ENCODE measurements around the gene RPH3AL. TPM values are rescaled to one million over a fixed set of nuclear protein-coding genes. Genes with fewer than 3 reads are reported as not detected.
"Not testable (repeated sequence)": the region's sequence is repeated elsewhere in the genome, so short reads cannot be mapped to it uniquely, and the experiment has no call there.

The RPH3AL gene
- total RNA-seq, 1 experiment from 2014 or later, result 26.0 TPM

DNA sequence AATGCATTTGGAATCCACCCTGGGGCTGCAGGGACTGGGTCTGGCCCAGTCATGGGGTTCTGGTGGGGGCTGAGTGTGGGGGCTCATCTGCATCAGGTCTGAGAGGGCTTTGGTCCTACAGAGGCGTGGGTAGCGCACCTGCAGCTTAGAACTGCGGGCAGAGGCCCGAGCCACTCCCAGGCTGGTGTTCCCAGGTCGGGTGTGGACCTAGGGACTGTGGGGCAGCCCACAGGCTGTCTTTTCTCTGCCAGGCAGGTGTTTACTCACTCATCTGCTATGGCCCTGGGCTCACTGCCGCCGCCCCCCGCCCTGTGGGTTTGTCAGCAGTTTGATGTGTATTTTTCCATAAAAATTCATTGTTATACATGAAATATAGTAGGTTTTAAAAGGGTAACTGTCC lies 144.2 kb downstream of the RPH3AL start:
- Histone ChIP-seq H3K9me2 (ENCODE audit: insufficient read depth) (no peaks in the 10 kb centered on the region), H2AFZ (no peak overlapping the region), H3K36me3 (ENCODE audit: low read depth) (no peaks in the 10 kb centered on the region), H4K20me1 (ENCODE audit: insufficient read depth) (no peaks in the 10 kb centered on the region), H3K4me2 (no peak overlapping the region), H3K4me1 (replicated peaks; ENCODE audit: insufficient read depth) (no peaks in the 10 kb centered on the region), H3K4me3 (no peak overlapping the region), H3K9me3 (ENCODE audit: insufficient read depth, low read depth) (no peaks in the 10 kb centered on the region), H3K27ac (no peak overlapping the region), H3K79me2 (ENCODE audit: low read depth) (no peaks in the 10 kb centered on the region), H3K27me3 (ENCODE audit: insufficient read depth, low read depth) (peaks cover 21% of the 10 kb centered on the region), H3F3A (ENCODE audit: insufficient read depth, low read depth) (no peaks in the 10 kb centered on the region)
- ChIA-PET POLR2A (ENCODE audit: unreplicated experiment) (no interaction called here), CTCF (no interaction called here)
- BruUV-seq (replicated peaks), result no TSS peak
- no peak for DNase-seq
- TF ChIP-seq, protein P1, sequence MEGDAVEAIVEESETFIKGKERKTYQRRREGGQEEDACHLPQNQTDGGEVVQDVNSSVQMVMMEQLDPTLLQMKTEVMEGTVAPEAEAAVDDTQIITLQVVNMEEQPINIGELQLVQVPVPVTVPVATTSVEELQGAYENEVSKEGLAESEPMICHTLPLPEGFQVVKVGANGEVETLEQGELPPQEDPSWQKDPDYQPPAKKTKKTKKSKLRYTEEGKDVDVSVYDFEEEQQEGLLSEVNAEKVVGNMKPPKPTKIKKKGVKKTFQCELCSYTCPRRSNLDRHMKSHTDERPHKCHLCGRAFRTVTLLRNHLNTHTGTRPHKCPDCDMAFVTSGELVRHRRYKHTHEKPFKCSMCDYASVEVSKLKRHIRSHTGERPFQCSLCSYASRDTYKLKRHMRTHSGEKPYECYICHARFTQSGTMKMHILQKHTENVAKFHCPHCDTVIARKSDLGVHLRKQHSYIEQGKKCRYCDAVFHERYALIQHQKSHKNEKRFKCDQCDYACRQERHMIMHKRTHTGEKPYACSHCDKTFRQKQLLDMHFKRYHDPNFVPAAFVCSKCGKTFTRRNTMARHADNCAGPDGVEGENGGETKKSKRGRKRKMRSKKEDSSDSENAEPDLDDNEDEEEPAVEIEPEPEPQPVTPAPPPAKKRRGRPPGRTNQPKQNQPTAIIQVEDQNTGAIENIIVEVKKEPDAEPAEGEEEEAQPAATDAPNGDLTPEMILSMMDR (conservative IDR thresholded peaks at IDR 0.05), result no peak
- no peak for TF ChIP-seq EZH2 (IDR thresholded peaks at IDR 0.05; ENCODE audit: low read depth)
- intact Hi-C loops (cut with micrococcal nuclease; ENCODE audit: unreplicated experiment), result no loop called here

DNA sequence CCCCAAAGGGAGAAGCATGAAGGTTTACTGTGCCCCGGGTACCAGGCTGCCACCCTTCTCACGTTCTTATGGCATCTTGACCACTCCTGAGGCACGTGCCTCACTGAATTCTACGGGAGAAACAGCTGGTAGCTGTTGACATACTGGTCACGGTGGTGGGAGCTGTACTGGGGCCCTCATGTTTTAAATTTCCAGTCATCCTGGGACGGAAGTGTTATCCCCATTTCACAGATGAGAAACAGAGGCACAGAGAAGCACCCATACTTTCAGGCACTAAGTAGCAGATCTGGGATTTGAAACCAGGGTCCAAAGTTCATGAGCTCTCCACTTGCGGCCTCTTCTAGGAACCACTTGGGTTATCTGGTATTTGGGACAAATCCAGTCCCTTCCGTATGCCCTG lies 144.8 kb downstream of the RPH3AL start:
- no peak overlapping the region for H3K4me3 ChIP-seq
- no peaks in the 10 kb centered on the region for H3K9me2 ChIP-seq (ENCODE audit: insufficient read depth)
- TF ChIP-seq EZH2 (IDR thresholded peaks at IDR 0.05; ENCODE audit: low read depth), result no peak
- TF ChIP-seq, protein P1 (conservative IDR thresholded peaks at IDR 0.05), result no peak
- H3K79me2 ChIP-seq (ENCODE audit: low read depth), result no peaks in the 10 kb centered on the region
- H4K20me1 ChIP-seq (ENCODE audit: insufficient read depth), result no peaks in the 10 kb centered on the region
- no peaks in the 10 kb centered on the region for H3K4me1 ChIP-seq (replicated peaks; ENCODE audit: insufficient read depth)
- BruUV-seq (replicated peaks), result no TSS peak
- DNase-seq, result no peak
- H2AFZ ChIP-seq, result no peak overlapping the region
- ChIA-PET POLR2A (ENCODE audit: unreplicated experiment) (no interaction called here), CTCF (no interaction called here)
- intact Hi-C loops (cut with micrococcal nuclease; ENCODE audit: unreplicated experiment), result no loop called here
- H3F3A ChIP-seq (ENCODE audit: insufficient read depth, low read depth), result no peaks in the 10 kb centered on the region
- no peaks in the 10 kb centered on the region for H3K9me3 ChIP-seq (ENCODE audit: insufficient read depth, low read depth)
- H3K36me3 ChIP-seq (ENCODE audit: low read depth), result no peaks in the 10 kb centered on the region
- H3K27ac ChIP-seq, result no peak overlapping the region
- H3K4me2 ChIP-seq, result no peak overlapping the region
- peaks cover 27% of the 10 kb centered on the region for H3K27me3 ChIP-seq (ENCODE audit: insufficient read depth, low read depth)

DNA sequence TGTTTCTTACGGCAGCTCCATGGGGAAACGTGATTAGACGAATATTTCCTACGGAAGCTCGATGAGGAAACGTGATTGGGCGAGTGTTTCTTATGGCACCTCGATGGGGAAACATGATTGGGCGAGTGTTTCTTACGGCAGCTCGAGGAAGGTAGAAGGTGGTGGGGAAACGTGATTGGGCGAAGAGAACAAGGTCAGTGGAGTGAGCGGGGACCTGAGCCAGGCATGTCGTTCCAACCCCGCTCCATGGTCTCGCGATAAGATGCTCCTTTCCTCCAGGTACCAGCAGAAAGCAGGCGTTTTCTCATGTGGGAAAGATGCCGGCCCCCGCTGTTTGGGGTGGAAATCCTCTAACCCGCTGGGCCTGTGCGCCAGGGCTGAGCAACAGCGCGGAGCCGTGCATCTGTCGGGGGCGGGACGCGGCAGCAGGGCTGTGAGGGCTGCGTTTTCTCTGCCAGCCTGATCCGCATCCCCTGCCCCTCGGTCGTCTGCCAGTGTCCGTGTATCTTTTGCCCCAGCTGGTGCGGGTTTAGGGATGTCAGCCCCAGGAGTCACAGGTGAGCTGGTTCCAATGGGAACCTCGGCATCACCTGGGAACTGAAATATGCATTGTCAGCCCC lies 145.6 kb downstream of the RPH3AL start:
- H3K4me1 ChIP-seq (replicated peaks; ENCODE audit: insufficient read depth), result no peaks in the 10 kb centered on the region
- no peaks in the 10 kb centered on the region for H3K36me3 ChIP-seq (ENCODE audit: low read depth)
- H3K27me3 ChIP-seq (ENCODE audit: insufficient read depth, low read depth), result peaks cover 34% of the 10 kb centered on the region
- no peak overlapping the region for H3K4me2 ChIP-seq
- no peaks in the 10 kb centered on the region for H3K9me2 ChIP-seq (ENCODE audit: insufficient read depth)
- intact Hi-C loops (cut with micrococcal nuclease; ENCODE audit: unreplicated experiment), result no loop called here
- CTCF ChIA-PET, result no interaction called here
- DNase-seq, result no peak
- no peaks in the 10 kb centered on the region for H3F3A ChIP-seq (ENCODE audit: insufficient read depth, low read depth)
- BruUV-seq (replicated peaks), result no TSS peak
- no peak for TF ChIP-seq EZH2 (IDR thresholded peaks at IDR 0.05; ENCODE audit: low read depth)
- TF ChIP-seq, protein P1 (conservative IDR thresholded peaks at IDR 0.05), result no peak
- H3K4me3 ChIP-seq, result no peak overlapping the region
- H4K20me1 ChIP-seq (ENCODE audit: insufficient read depth), result 0 out of 2 replicates have a peak, but pooled peaks cover 3% of the 10 kb centered on the region
- H3K79me2 ChIP-seq (ENCODE audit: low read depth), result no peaks in the 10 kb centered on the region
- POLR2A ChIA-PET (ENCODE audit: unreplicated experiment), result no interaction called here
- no peaks in the 10 kb centered on the region for H3K9me3 ChIP-seq (ENCODE audit: insufficient read depth, low read depth)
- no peak overlapping the region for H2AFZ ChIP-seq
- no peak overlapping the region for H3K27ac ChIP-seq

DNA sequence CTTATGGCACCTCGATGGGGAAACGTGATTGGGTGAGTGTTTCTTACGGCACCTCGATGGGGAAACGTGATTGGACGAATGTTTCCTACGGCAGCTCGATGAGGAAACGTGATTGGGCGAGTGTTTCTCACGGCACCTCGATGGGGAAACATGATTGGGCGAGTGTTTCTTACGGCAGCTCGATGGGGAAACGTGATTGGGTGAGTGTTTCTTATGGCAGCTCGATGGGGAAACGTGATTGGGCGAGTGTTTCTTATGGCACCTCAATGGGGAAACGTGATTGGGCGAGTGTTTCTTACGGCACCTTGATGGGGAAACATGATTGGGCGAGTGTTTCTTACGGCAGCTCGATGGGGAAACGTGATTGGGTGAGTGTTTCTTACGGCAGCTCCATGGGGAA lies 146.1 kb downstream of the RPH3AL start:
- intact Hi-C loops (cut with micrococcal nuclease; ENCODE audit: unreplicated experiment); BruUV-seq (replicated peaks); H3K9me3 ChIP-seq (ENCODE audit: insufficient read depth, low read depth); H3K4me3 ChIP-seq; POLR2A ChIA-PET (ENCODE audit: unreplicated experiment); CTCF ChIA-PET; H3K4me2 ChIP-seq; H3K36me3 ChIP-seq (ENCODE audit: low read depth); H3F3A ChIP-seq (ENCODE audit: insufficient read depth, low read depth); H3K79me2 ChIP-seq (ENCODE audit: low read depth); H2AFZ ChIP-seq; H3K4me1 ChIP-seq (replicated peaks; ENCODE audit: insufficient read depth); H4K20me1 ChIP-seq (ENCODE audit: insufficient read depth); DNase-seq; H3K27ac ChIP-seq; H3K9me2 ChIP-seq (ENCODE audit: insufficient read depth): not testable (repeated sequence)
- peaks cover 34% of the 10 kb centered on the region for H3K27me3 ChIP-seq (ENCODE audit: insufficient read depth, low read depth)
